NCI-H2227 (cell line): ENCODE results near the gene MTA3.
"Not testable (repeated sequence)": the region's sequence is repeated elsewhere in the genome, so short reads cannot be mapped to it uniquely, and the experiment has no call there.

Experiments used
- DNase-seq: peaks from one replicate; lab custom pipeline; 2025; ENCODE audit not compliant: unreplicated experiment; lab: John Stamatoyannopoulos, UW

MTA3 gene

DNA sequence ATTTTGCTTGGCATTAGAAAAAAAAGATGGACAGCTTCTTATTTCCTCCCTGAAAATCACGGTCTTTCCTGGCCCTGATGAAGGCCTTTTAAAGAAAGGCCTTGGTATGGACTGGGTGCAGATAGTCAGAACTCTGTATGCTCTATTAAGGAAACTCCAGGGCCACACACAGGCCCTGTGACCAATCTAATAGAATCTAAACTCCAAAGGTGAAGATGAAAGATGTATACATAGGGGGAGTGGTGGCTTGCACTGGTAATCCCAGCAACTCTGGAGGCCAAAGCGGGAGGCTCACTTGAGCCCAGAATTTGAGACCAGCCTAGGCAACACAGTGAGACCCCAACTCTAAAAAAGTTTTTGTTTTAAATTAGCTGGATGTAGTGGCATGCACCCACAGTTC, 158.2 kb downstream of the MTA3 start:
- DNase-seq: no peak

DNA sequence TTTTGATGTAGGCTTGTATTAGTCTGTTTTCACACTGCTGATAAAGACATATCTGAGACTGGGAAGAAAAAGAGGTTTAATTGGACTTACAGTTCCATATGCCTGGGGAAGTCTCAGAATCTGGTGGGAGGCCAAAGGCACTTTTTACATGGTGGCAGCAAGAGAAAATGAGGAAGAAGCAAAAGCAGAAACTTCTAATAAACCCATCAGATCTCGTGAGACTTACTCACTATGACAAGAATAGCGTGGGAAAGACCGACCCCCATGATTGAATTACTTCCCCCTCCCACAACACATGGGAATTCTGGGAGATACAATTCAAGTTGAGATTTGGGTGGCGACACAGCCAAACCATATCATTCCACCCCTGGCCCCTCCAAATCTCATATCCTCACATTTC, 162.9 kb downstream of the MTA3 start:
- not testable (repeated sequence) for DNase-seq

DNA sequence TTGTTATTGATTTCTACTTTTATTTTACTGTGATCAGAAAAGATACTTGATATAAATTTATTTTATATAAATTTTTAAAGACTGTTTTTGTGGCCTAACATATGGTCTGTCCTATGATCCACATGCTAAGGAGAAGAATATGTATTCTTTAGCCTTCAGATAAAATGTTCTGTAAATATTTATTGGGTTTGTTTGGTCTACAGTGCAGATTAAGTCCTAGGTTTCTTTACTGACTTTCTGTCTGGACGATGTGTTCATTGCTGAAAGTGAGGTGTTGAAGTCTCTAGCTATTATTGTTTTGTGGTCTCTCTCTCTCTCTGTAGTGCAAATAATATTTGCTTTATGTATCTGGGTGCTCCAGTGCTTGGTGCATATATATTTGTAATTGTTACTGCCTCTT, 165.4 kb downstream of the MTA3 start:
- DNase-seq: no peak

DNA sequence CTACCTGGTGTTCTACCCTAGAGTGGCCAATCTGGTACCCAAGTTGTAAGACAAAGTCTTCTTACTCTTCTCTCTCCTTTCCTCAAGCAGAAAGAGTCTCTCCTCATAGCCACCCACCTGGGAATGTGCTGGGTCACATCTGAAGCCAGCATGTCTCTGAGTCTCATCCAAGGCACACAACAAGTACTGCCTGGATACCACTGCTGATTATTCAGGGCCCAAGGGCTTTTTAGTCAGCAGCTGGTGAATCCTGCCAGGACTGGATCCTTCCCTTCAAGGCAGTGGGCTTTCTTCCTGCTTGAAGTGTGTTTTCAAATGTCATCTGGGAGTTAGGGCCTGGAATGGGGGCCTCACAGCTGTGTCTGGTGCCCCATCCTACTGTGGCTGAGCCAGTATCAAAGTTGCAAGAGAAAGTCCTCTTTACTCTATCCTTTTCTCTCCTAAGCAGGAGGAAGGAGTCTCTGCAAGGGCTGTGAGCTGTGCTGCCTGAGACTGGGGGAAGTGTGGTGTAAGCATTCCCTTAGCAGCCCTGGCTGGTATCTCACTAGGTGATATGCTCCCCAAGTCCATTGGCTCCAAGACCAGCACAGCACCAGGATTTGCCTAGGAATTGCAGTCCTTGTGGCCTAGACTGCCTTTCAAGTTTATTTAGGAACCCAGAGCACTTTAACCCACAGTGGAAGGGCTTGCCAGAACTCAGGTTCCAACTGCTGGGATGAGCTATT, 168.3 kb downstream of the MTA3 start:
- DNase-seq: no peak

DNA sequence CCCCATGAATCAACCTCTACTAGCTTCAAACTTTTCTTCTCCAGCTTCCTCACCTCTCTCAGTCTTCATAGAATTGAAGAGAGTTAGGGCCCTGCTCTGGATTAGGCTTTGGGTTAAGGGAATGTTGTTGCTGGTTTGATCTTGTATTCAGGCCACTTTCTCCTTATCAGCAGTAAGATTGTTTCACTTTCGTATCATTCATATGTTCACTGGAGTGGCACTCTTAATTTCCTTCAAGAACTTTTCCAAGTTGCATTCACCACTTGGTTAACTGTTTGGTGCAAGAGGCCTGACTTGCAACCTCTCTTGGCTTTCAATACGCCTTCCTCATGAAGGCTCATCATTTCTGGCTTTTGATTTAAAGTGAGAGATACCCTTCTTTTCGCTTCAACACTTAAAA, 172.7 kb downstream of the MTA3 start:
- no peak for DNase-seq

DNA sequence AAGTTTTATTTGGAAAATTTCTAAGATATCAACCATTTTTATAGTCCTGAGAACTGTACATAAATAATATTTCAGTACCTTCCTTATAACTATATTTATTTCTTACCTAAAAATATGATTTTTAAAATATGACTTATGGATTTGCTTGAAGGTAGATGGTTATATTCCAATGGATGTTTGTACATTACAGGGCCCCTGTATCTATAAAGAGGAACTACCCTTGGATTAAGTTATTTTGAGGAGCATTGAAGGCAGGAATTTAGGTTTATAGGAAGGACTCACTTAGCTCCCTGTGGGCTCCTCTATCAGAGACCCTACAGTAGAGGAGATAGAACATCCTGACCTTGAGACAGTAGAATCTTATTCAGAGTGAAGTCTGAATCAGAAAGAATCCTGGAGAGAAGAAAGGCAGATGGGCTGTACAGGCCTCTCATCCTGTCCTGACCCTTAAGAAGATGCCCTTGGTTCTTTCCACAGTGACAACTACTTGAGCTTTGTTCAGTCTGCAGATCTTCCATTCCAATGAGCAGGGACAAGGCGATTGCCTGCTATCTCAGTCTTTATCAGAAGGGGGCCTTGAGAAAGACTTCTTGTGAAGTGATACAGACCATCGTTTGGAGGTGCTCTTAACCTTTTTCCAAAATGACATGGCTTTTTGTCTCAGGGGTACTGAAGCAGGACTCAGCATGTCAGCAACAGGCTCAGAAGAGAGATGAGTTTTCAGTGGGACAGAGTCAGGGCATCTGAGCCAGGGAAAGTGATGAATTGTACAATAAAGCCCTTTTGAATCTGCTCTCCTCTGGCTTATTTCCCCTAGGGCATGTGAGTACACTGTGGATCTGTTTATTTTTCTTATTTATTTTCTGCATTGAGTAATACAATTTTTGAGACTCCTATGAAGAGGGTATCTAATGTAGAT, 174.6 kb downstream of the MTA3 start:
- DNase-seq: no peak

DNA sequence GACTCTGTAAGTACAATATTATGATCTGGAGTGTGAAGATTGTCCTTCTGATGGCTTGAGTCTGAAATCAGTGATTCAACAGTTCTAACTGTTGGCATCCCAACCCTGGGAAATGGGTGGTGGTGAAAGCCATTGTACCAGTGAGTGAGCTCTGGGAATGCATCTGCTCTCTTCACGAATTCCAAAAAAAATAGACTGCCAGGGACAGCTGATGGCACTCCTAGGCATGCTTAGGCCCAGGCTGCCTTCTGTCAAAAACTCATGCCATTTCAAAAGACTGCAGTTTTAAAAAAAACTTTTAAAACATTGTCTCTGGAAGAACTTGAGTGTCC, 175.2 kb downstream of the MTA3 start:
- DNase-seq: no peak

DNA sequence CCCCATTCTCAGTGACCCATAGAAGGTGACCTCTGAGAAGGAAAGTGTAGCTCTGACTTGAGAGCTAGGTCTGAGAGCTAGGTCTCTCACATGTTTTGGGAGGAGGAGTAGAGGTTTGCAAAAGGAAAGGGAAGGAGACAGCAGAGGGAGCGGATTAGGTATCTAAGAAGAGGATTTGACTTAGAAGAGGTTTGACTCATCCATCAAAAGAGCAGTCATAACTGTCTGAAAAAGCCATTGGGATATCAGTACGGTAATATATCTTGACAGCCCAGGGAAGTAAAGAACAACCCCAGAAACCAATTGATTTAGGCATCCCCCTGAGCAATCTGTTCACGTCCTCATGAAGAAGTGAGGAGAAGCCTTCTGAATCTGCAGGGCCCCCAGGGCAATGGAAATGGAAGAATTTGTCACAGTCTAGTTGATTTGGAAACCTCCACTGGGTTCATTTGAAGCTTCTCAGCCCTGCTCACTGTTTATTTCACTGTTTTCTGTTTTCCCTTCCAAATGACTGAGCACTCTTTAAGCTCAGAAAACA, 176.2 kb downstream of the MTA3 start:
- DNase-seq: no peak

DNA sequence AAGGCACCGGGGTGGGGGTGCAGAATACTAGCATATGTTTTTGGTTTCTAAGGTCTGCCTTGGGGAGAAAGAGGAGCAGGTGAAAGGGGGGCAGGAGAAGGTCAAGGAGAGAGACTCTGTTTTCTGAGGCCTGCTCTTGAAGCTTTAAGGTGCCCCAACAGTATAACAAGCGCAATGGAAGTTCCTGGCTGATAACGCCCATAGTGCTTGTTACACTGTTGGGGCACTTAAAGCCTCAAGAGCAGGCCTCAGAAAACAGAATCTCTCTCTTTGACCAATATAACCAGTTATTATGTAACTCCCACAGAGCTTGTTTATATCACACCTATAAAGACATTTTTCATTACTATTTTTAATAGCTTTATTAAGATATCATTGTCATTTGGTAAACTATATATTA, 179.0 kb downstream of the MTA3 start:
- no peak for DNase-seq

DNA sequence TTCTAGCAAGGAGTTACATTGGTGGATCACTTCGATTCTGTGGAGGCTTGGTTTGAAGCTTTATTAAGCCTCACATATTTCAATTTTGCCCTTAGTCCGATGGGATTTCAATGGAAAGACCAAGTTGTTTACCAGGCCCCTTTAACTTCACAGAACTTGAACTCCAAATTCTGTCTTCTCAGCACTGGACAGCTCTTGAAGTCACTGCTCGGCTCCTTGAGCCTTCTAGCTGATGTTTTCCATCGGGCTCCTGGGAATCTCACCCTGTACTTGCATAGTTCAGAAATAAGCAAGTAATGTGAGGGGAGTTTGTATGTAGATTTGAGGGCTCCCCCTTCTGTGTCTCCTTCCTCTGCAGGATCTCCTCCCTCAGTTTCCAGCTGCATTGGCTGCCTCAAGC, 180.4 kb downstream of the MTA3 start:
- DNase-seq: no peak

DNA sequence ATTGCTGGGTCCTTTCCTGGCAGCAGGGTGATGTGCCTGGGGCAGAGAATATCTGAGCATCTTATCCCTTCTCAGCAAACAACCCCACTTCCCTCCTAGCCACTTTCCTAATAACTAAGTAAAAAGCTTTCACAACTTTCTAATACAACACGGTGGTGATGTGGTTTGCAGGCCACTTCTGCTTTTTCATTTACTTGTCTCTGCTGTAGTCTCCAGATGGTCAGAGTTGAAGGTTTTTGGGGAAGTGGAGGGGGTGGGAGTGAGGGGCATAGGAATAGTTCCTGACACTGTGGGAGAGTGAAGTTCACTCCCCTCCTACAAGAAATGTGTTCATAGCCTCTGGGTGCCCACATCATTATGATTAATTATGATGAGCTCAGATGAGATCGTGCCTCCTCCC, 183.9 kb downstream of the MTA3 start:
- no peak for DNase-seq

DNA sequence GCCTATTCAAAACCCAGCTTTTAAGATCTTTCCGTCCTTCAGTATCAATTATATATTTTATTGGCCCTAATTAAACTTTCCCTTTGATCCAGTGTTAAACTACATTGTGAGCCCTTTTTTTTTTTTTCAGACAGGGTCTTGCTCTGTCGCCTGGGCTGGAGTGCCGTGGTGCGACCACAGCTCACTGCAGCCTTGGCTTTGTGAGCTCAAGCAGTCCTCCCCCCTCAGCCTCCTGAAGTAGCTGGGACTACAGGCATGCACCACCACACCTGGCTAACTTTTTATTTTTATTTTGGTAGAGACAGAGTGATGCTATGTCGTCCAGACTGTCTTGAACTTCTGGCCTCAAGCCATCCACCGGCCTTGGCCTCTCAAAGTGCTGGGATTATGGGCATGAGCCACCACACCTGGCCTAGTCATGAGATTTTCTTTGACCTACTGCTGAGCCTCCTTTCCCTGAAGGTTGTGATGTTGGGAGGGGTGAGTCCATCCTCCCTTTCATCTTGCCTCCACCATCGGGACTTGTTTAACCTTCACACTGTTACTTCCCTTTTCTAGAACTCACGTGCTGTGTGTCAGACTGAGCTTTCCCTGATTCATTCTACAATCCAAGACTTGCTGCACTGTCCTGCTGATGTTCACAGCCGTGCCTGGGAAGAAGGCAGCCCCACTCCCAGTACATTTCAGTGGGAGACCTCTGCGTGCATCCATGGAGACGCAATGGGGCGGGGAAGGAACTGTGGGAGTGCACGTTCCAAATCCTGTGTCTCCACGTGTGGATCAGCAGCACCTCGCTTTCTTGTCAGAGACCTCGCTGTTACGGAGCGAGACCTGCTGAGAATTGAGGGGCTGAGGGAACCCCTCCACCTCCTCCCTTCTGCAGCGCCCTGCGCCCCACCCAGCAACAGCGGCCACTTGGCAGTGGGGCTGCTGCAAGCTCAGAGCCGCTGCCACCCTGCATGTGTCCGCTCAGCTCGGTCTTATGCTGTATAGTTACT, 184.7 kb downstream of the MTA3 start:
- no peak for DNase-seq

DNA sequence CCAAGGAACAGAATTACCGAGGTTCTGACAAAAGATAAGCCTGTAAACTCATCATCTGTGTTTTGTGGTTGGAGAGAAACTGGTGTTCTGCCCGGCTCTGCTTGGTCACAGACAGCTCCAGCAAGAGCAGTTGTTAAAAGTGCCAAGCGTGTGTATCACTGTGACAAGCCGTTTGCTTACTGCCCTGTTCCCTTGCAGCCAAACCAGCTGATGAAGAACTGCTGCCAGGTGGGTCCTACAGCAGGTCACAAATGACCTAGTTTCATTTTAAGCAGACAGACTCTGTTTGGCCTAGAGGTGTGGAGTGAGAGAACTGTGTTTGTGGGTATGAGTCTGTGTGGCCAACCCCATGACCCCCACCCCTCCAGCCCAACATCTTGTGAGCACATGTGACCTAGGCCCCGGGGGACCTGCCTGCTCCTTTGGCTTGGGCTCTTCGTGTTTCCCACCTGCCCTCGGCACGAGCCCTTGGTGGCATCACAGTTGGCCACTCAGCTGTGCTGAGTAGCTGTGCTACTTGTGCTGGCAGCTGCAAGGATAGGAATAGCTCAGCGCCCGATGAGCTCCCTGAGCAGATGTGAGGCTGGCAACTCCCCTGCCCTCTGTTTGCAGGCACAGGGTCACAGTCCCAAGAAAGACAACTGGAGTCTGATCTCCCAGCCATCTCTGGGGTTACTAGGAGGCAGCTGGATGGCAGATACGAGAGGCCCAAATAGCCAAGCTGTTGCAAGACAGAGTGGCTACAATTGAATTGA, 185.8 kb downstream of the MTA3 start:
- DNase-seq: no peak

DNA sequence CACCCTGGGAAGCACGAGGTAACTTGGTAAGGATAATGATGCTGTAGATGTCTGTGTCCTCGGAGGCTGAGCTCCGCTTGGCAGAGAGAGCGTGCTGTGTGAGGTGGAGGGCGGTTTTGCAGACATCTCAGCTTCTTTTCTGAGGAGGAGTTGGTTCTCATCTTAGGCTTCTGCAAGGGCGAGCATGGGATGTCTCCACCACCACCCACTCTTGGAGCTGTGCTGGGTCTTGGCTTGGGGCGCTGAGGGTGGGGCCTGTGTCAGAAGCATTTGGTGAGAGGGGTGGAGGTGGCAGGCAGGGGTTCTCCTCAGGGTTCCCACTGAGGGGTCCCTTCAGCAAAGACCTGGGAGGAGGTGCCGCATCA, 186.3 kb downstream of the MTA3 start:
- DNase-seq: no peak

DNA sequence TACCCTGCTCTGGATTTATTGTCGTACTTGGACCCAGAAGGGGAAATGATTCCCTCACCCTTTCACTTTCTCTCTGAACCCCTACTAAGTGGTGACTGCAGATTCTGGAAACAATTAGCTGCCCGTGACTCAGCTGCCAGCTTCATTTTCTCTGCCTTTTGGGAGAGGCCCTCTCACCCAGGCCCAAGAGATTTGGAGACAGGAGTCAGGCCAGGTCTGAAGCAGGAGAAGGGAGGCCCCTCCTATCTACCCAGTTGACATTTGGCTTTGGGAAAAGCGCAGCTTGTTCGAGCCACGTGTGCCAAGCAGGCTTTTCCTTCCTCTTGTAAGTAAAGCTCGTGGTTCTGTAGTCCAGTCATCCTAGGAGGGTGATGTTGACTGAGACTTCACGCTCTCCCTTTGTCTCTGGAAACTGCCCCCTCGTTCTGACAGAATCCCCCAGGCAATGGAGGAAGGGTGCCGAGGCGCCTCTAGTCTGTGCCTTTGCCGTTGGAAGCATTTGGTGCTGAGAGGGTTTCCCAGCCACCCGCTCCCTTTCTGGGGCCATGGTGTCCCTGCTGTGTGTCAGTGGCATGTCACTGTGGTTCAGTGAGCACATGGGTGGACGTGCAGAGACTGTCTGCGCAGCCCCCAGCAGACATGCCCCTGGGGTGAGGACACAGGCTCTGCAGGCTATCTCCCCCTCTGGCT, 186.9 kb downstream of the MTA3 start:
- DNase-seq: no peak

DNA sequence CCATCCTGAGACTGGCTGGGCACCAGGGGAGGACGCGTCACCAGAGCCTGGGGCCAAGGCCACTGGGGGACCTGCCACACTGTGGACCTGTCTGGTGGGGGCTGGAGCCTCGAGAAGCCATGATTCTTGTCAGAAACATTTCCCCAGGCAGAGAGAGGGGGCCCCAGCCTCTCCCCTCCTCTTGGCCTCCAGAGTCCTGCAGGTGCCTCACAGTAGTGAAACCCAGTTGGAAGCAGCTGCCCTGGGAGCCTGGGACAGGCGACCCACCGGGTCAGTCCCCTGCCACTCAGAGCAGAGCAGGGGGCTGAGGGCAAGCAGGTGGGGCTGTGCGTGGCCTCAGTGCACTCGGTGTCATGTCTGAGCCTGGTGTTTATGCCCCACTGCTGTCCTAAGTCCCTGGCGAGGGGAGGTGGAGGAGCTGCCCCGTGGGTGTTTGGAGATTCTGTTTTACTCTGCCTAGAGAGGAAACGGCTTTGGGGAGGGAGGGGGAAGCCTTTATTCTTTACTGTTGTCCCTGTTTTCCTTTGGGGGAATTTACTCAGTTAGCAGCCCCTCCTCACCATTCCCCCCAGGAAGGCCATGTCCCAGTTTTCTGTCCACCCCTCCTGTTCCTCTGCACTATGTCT, 187.8 kb downstream of the MTA3 start:
- DNase-seq: no peak

DNA sequence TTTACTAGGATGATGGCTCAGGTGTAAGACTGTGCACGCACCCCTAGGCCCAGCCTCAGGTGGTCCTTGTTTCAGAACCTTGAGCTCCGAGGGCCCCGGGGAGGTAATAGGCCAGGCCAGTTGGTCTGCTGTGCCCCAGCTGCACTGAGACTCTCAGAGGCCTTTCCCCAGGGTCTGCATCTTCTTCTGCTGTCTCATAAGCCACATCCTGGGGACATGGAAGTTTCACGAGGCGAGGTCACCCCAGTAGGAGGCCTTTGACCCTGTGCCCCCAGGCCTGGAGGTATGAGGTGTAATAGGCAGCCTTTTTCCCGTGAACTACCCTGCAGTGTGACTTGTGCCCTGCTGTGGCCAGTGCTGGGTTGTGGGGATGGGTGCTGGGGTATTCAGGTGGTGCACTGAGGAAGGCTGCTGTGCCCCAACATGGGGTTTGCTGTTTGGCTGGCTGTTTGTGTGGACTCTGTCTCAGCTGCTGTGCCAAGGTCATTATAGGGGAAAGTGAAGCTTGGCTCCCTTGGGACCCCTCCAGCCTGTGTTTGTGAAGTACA, 188.6 kb downstream of the MTA3 start:
- no peak for DNase-seq

DNA sequence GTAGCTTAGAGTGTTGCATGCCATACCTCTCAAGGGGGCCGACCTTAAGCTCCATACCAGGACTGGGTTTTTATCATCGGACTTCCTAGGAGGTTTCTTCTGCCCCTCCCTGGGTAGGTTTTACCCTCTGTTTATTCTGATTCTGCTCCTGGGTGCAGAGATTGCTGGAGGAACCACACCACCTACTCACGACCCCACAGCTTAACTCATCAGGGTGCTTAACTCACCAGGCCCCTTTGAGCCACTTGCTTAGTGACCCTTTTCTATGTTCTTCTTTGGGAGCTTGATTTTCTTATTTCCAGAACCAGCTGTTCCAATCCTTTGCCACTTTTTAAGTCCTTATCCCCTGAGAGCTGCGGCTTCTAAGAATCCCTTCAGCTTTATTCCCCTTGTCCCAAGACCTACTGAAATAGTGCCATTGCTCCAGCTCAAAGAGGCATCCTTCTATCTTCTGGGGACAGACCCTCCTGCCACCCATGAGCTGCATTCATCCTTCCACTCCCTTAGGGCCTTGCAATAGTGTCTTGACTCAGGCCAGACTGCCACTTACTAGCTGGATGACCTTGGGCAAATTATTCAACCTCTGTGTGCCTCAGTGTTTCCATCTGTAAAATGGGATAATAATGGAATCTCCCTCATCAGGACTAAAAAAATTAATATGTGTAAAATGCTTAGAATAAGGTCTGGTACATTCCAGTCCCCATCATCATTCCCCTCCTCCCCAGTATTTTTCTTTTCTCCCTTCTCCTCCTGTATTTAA, 189.7 kb downstream of the MTA3 start:
- DNase-seq: no peak
